NOMO-1 treated with DMSO at 0.1 percent for 48 hours (cell line): ENCODE measurements around the gene ILKAP.

Source experiments
- DNase-seq: peaks from one replicate; lab custom pipeline; 2025; ENCODE audit not compliant: unreplicated experiment; lab: John Stamatoyannopoulos, UW

Gene ILKAP, protein sequence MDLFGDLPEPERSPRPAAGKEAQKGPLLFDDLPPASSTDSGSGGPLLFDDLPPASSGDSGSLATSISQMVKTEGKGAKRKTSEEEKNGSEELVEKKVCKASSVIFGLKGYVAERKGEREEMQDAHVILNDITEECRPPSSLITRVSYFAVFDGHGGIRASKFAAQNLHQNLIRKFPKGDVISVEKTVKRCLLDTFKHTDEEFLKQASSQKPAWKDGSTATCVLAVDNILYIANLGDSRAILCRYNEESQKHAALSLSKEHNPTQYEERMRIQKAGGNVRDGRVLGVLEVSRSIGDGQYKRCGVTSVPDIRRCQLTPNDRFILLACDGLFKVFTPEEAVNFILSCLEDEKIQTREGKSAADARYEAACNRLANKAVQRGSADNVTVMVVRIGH

DNA sequence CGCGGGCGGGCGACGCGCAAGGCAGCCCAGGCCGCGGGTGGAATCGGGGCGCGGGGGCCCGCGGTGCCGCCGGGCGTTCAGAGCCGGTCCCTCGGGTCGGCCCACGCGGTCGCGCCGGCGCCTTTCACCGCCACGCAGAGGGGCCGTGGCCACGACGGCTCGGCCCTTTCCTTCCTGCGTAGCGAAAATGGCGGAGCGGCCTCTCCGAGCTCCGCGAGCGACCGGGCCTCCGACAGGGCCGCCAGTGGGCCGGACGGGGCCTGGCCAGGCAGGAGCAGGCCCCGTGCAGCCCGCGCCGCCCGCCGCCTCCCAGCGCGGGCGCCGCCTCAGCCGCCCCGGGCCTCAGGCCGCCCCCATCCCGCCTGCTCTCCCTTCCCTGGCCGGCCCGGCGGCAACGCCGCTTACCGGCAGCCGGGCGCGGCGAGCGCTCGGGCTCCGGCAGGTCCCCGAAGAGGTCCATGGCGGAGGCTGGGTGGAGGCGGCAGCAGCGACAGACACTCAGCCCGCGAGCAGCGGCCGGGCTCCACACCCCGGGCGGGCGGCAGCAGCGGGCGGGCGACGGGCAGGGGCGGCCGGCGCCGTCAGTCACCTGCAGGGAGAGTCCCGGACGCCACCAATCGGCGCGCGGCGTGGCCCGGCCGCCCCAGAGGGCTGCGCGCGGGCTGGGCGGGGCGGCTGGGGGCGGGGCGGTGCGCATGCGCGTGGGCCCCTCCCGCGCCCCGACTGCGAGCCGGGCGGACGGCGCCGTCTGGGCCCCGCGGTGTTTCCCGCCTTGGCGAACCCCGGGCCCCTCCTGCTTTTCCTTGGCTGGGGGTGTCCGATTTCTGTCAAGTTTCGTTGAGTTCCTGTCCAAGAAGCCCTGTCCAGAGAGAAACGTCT, at the start of gene ILKAP:
ILKAP (minus strand) TSS at position 602 of the 879 bp plus-strand sequence; CDS start at position 460, 142 bp downstream.
- DNase-seq: peak; percentile 72

DNA sequence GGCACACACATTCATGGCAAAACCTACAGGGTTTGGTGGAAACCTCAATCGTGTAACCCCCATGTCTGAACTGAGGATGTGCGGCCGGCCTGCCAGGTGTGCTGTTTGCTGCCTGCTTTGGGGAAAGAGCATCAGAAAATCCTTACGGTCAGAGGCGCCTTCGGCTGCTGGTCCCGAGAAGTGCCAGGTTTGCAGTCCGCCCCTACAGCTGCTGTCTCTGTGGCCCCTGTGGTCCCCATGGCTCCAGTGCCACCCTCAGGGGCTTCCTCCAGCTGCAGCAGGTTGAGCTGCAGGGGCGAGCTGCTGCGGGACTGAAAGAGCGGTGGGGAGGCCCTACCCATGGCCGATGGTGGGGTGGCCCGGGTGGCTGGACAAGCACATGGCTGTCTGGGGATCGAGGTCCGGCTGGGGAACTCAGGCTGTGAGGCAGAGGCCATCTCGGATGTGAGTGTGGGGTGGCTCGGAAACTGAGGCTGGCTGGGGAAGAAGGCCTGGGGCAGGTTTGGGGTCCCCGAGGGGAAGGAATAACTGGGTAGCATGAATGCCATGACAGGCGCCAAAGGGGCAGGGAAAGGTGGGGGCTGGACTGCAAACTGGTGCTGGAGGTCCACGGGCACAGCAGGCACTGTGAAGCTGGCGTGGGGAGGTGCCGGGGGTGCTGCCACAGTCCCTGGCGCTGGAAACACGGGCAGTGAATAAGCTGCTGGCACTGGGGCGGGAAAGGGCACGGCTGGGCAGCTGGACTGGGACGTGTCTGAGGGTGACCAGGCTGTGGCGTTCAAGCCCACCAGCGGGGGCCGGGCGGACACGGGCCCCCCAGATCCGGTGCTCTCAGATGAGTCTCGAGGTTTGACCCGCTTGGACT, 49.5 kb upstream of the ILKAP start:
- no peak for DNase-seq

DNA sequence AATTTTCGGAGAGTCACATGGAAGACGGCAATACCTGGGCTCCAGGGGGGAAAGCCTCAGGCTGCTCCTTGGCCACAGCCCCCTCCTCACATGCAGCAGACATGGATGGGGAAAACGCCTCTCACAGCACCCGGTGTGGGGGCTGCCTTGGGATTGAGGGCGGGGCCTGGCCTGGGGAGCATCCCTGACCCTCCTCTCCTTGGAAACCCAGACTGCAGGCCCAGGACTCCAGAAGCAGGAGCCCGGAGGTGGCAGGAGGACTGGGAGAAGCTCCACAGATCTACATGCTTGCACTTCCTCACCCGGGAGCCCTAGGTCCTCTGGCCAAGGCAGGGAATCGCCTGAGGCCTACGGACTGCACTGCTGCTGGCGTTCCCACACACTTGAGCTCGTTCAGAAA, 48.5 kb upstream of the ILKAP start:
- no peak for DNase-seq

DNA sequence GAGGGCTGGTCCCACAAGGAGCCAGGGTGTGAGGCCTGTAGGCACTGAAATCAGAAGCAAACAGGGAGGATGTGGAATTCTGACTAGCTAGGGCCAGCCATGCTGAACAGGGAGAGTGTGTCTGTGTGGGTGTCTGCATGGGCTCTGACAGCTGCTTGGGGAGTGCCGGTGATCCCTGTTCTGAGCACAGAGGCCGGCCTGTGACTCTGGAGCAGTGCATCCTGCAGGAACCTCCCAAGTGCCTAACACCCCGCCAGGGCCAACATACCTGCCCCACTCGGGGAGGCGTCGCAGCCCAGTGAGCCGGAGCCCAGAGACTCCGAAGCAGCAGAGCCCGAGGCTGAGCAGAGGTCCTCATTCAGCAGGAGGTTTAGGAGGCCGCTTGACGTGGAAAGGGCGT, 47.8 kb upstream of the ILKAP start:
- no peak for DNase-seq

DNA sequence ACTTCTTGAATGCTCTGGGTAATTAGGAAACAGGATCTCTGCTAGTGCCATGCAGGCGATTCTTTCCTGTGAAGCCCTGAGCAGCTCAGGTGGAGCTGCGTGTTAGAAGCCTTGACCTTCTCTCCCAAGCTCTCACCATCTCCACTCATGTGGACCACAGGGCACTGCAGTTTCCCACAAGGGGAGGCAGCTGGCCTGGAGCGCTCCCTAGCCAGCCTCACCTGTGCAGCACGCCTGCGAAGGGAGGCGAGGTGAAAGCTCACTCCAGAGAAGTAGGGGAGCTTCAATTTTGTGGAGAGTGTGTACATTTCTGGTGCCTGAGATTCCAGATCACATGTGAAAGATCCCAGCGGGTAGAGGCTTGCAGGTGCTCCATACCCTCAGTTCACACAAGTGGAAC, 47.4 kb upstream of the ILKAP start:
- no peak for DNase-seq

DNA sequence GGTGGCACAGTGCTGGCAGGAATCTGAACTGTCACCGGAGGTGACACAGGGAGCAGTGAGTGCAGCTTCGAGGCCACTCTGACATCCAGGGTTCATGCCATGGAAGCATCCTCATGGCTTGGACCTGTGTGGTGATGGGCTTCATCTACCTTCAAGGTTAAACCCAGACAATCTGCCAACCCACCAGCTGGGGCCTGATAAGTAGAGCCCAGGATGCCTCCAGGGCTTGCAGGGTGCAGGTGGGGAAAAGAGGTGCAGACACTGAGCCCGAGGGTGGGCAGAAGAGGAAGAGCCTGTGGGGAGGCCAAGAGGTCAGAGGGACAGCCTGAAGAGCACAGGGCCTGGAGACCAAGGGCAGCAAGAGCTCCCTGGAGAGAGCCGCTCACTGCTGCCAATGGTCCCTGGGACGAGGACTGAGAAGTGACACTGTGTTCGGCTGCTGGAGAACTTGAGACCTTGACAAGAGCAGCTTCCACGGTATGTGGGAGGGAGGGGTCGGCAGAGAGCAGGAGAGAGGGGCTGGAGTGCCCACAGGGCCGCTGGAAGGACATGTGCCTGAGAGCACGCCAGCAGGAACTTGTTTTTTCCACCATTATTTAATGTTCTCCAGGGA, 44.5 kb upstream of the ILKAP start:
- DNase-seq: no peak

DNA sequence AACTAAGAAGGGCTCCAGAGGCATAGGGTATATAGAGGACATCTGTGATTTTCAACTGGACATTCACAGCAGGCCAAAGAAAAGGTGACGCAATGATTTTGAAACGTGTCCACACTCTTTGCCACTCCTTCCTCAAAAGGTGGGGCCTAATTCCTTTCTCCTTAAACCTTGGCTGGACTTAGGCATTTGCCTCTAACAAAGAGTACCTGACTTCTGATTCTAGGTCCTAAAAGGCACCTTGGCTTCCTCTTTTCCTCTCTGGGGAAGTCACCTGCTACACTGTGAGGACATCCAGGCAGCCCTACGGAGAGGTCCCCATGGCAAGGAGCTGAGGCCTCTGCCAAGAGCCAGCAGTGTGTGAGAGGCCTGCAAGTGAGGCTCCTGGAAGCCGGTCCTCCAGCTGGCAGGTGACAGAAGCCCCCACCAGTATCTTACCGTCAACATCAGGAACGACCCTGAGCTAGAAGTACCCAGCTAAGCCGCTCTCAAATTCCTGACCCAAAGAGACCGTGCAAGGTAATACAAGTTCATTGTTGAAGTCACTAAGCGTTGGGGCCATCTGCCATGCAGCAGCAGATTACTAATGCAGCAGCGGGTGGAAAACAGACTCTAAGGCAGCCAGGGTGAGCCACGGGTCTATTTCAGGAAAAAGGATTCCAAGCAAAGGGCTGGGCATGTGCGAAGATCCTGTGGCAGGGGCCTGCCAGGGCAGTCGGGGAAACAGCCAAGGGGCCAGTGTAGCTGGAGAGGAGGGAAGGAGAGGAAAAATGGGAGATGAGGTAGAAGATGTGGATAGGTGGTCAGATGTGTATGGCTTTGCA, 43.7 kb upstream of the ILKAP start:
- no peak for DNase-seq

DNA sequence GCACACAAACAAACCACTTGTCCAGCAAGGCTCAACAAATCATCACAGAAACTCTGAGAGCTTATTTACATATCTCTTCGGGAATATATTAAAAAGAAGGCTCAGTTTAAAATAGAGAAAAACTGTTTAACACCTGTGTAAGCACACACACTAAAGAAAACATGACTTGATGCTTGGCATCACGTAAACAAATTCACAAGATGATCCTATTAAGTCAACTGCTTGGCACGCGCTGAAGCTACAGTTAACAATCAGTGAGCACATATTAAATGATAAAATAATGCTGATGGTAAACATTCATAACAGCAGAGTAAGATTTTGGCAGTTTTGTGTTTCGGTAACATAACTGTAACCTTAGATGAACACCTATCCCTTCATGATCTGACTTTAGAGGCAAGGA, 40.7 kb upstream of the ILKAP start:
- no peak for DNase-seq

DNA sequence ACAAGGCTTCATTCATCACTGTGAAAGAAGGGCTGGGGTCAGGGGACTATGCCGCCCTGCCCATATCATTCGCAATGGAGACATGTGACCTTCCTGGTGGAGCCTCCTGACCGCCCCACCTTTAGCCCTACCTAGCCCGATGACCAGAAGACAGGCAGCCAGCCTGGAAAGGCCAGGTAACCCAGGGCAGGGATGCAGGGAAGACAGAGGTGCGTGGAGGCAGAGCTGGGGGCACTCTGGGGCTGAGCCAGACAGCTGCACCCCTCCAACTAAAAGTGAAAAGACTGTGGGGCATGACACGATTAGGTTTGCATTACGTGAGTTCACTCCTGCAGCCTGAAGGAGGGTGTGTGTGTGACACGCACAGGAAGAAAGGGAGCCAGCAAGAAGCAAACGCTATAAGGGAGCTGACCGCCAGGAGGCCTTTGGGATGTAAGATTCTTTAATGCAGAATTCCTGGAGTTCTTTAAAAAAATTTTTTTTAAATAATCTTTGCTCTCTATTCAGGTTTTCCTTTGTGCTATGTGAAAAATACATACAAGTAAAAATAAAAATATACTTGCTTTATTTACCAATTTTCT, 40.1 kb upstream of the ILKAP start:
- DNase-seq: no peak

DNA sequence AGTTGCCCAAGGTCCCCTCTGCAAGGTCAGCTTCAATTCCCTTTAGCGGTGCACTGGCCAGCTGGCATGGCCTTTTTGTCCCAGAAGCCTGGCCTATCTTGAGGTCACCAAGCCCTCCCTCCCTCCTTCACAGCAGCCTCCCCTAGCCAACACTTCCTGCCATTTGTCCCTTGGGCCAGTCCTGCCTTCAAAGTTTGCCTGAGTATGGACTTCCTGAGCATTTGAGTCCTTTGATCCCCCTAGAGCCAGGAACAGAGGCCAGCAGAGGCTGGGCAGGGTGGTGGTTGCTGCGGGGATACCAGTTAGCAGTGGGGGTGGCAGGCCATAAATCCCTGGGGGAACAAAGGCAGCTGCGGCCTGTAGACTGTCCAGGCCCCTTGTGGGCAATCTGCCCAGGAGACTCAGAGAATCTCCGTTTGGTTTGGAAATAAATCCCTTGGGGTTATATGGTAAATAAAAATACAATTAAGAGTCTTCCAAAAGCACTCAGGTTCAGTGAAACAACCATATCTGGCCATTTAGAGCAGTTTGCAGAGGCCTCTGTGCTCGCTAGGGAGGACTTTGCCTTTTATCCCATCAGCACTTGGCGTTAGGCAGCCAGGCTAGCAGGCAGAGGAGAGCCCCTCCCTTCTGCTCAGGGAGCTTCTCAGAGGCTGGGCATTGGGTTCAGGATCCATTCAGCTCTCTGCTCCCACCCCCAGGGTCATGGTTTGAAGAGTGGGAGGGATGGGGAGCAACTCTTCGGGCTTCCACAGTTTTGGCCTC, 39.4 kb upstream of the ILKAP start:
- no peak for DNase-seq

DNA sequence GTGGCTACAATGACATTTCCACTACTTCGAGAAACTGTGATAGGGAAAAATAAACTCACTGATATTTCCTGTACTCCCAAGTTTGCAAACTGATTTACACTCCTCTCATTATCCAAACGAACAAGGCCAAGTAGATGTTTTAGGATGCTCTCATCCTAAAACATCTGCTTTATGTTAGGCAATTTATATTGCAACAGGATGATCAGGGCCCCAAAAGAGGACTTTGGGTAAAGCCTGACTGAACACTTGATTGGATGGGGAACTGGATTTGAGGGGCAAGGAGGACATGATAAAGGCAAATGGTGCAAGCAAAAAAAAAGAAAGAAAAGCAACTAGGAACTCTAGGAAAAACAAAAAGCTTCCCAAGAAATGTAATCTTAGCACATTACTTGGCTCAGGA, 38.5 kb upstream of the ILKAP start:
- DNase-seq: peak; percentile 1

DNA sequence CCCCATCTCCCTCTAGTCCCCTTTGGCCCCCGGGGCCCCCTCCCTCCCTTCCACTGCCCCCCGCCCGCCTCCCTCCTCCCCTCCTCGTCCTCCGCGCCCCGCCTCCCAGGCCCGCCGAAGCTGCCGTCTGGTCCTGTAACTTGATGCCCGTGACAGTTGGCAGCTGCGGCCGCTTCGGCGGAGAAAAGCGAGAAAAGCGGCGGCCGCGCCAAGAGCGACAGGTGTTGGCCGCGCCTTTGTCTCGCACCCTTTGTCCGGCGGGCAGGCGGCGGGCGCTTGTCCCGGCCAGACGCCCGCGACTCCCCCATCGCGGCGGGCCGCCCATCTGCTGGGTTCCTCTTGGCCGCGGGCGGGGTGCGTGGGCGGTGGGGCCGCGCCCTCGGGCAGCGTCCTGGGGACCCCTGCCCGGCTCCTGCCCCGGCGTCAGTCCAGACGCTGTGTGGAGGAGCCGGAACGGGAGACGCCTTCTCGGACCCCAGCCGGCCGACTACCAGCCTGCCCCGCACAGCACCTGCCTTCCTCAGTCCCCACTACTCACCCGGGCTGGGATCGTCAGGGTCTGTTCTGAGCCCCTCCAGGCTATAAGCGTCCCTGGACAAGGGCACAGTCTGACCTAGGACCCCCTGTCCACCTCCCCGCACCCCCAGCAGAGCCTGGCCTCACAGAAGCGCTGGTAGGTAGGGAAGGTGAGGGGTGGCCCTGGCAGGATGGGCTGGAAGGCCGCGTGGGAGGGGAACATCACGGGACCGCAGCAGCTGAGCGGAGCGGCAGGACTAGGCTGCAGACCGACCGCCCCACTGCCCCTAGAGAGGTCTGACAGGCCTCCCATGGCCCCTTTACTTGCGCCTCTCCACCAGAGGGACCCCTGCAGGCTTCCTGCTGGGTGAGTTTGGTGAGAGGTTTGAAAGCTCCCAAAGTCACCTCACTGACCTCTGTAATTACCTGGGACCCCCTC, 37.5 kb upstream of the ILKAP start:
- DNase-seq: peak; percentile 4

DNA sequence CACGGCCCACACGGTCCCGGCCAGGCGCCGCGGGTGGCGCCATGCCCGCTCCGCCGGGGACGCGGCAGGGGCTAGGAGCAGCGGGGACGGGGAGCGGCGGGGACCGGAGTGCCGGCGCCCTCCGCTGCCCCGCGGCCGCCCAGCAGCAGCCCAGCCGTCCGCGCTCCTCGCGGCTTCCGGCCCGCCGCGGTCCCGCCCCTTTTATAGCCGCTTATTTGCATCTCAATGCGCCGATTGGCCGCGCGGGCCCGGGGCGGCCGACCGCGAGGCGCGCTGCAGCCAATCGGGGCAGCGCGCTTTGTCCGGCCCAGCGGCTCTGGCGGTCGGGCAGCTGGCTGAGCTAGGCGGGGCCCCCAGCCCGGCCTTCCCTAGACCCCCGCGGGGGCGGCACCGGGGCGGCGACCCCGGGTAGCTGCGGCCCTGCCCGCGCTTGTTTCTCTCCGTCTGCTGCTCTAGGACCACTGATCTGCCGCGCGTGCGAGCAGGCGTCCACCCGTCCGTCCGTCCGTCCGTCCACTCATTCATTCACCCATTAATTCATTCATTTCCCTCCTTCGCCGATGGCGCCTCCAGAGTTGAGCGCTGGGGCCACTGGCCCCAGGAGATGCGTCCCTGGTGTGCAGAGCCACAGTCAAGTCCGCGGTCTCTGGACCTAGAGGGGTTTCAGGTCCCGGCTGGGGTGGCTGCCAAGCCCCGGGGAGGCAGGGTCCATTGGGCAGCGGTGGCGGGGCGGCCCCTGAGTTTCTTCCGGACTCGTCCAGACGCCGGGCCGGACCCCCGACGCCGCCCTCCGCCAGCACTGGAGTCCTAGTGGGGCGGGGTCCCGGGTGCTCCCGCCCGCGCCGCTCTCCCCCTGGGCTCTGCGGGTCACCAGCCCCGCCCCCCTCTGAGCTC, 36.6 kb upstream of the ILKAP start, which contains the start of gene HES6:
HES6 (minus strand) TSS at position 176 of the 894 bp plus-strand sequence; CDS start at position 43, 133 bp downstream.
- DNase-seq: peak; percentile 82

DNA sequence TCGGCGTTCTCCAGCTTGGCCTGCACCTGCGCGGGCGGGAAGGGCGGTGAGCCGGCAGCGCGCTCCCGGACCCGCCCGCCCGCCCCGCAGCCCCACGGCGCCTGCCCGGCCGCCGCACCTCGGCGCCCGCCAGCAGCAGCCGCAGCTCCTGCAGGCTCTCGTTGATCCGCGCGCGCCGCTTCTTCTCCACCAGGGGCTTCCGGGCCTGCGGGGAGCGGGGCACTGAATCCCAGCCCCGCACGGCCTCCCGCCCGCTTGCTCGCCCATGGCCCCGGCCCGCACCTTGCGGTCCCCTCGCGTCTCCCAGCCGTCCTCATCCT, 36.0 kb upstream of the ILKAP start:
- DNase-seq: peak; percentile 29

DNA sequence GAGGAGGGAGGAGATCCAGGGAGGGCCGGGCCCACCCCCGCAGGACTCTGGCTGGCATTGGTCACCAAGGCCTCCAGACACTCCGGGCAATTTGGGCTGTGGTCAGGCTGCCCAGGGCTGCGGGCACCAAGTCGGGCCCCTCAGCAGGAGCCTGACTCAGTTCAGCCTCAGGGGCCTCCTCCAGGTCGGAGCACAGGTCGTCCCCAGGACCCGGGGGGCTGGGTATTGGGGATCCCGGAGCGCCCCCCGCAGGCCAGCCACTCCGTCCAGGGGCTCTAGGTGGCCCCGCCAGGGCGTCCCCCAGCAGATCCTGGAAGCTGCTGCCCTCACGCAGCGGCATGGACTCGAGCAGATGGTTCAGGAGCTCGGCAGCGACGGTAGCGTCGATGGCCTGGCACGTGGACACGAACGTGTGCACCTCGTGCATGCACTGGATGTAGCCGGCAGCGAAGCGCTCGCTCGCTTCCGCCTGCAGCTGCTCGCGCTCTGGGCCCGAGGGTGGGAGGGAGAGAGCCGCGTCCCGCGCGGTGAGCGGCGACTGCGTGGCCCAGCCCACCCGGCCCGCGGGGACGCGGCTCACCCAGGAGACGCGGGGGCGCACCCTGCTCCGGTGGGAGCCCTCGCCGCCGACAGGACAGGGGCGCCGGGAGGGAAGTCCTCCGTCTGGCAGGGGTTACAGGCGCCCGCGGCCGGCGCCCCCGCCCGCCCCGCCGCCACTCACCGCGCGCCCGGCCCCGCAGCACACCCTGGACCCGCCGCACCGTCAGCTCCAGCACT, 35.5 kb upstream of the ILKAP start:
- DNase-seq: peak; percentile 15

DNA sequence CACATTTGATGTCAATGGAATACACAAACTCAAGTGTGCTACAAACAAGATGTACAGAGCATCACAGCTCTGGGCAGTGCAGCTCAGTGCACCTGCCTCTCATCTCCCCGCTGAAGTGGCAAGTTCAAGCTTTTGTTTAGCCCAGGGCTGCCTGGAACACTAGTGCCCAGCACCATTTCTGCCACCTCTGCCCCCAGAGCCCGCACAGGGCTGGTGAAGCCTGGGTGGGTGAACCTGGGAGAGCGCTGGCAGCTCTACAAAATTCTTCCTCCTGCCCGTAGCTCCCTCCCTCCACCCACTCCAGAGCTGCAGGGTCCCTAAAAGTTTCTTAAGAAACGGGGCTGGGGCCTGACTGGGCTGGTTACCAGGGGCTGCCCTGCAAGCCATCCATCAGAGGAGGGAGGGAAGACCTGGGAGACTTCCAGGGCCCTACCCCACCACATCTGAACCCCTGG, 34.8 kb upstream of the ILKAP start:
- no peak for DNase-seq
